ENCODE measurements around the gene CHAT.

Gene CHAT

DNA sequence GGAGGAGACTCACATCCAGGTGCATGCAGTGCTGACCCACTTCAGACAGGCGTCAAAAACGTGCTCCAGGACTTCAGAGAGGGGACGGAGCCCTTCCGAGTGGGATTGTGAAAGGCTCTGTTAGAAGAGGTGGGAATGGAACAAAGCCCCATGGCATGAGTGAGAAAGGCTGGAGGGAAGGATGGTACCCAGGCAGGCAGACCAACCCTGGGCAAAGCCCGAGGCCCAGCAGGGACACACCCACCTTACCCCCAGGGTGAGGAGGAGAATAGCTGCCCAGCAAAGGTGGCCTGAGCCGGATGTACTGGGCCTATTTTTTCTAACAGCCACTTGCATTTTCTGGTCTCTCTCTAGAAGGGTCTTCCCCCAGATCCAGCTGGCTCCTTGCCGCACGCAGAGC is 14.8 kb downstream of the CHAT start:
- no peaks in the 10 kb centered on the region for H3K36me3 ChIP-seq (ENCODE audit: control insufficient read depth in 2 of 2, insufficient read depth in 1 of 2, low read length in 2 of 2)
- POLR2A ChIA-PET: no interaction called here

More for the DNA sequence above, 14.8 kb downstream of the CHAT start:
- Histone ChIP-seq H3K4me3 (ENCODE audit: low read depth, low read length) (no peak overlapping the region), H3K27ac (ENCODE audit: extremely low read depth, low read depth, low read length) (no peak overlapping the region), H3K4me1 (ENCODE audit: control insufficient read depth, insufficient read depth, low read length) (no peaks in the 10 kb centered on the region), H3K9me3 (ENCODE audit: control insufficient read depth, insufficient read depth, low read depth, low read length) (no peaks in the 10 kb centered on the region)
- CTCF ChIA-PET: interaction anchor here (1.4 kb wide), 1 partner anchor 36 kb away, joined by 3 read pairs; no protein-coding TSS in a partner anchor
- TF ChIP-seq ZNF19 (tag by site-specific recombination; IDR thresholded peaks at IDR 0.05; ENCODE audit: low read depth): no peak
- no peak for TF ChIP-seq ZBTB7A (tag by site-specific recombination; IDR thresholded peaks at IDR 0.05; ENCODE audit: low read depth)
- no peak for TF ChIP-seq ZSCAN5A (tag by site-specific recombination; IDR thresholded peaks at IDR 0.05)
- TF ChIP-seq, protein P1, sequence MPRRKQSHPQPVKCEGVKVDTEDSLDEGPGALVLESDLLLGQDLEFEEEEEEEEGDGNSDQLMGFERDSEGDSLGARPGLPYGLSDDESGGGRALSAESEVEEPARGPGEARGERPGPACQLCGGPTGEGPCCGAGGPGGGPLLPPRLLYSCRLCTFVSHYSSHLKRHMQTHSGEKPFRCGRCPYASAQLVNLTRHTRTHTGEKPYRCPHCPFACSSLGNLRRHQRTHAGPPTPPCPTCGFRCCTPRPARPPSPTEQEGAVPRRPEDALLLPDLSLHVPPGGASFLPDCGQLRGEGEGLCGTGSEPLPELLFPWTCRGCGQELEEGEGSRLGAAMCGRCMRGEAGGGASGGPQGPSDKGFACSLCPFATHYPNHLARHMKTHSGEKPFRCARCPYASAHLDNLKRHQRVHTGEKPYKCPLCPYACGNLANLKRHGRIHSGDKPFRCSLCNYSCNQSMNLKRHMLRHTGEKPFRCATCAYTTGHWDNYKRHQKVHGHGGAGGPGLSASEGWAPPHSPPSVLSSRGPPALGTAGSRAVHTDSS (tag by site-specific recombination; IDR thresholded peaks at IDR 0.05): no peak
- TF ChIP-seq ZBTB20 (tag by site-specific recombination; IDR thresholded peaks at IDR 0.05): no peak
- no peak for TF ChIP-seq MEIS1 (CRISPR knock-in tag; IDR thresholded peaks at IDR 0.05; ENCODE audit: borderline replicate concordance)
- no peak for TF ChIP-seq REPIN1 (tag by site-specific recombination; IDR thresholded peaks at IDR 0.05; ENCODE audit: low read depth)
- no peak for TF ChIP-seq ZNF626 (tag by site-specific recombination; IDR thresholded peaks at IDR 0.05)
- no peak for TF ChIP-seq ZNF341 (tag by site-specific recombination; IDR thresholded peaks at IDR 0.05; ENCODE audit: low read depth)
- TF ChIP-seq ZNF362 (tag by site-specific recombination; IDR thresholded peaks at IDR 0.05): no peak
- TF ChIP-seq BCL6B (tag by site-specific recombination; IDR thresholded peaks at IDR 0.05): no peak
- TF ChIP-seq ZNF423 (tag by site-specific recombination; IDR thresholded peaks at IDR 0.05): no peak
- no peak for TF ChIP-seq ZNF747 (tag by site-specific recombination; IDR thresholded peaks at IDR 0.05)
- no peak for TF ChIP-seq ZNF654 (tag by site-specific recombination; IDR thresholded peaks at IDR 0.05; ENCODE audit: low read depth)
- TF ChIP-seq REST (tag by site-specific recombination; IDR thresholded peaks at IDR 0.05): no peak
- no peak for TF ChIP-seq ZSCAN30 (tag by site-specific recombination; IDR thresholded peaks at IDR 0.05)
- no peak for TF ChIP-seq ZNF843 (tag by site-specific recombination; IDR thresholded peaks at IDR 0.05)
